Fibroblast of lung (primary cell): ENCODE data around the gene AFG3L2.

Source experiments
- EZH2 ChIP-seq: IDR thresholded peaks from 2 replicates; pipeline ENCODE4 v1.5.1; 2012; ENCODE audit warnings: low read length, control low read depth, mild to moderate bottlenecking; ENCODE audit errors: missing control alignments
- TF ChIP-seq, protein P1 (sequence below), 2 donors: IDR thresholded peaks in 1 of 2; conservative IDR thresholded peaks in 1 of 2; 1 replicate in 1 of 2; 2 replicates in 1 of 2; pipeline ENCODE4 v1.5.1; 2011 to 2012; ENCODE audit warnings: low read length in 2 of 2, control low read depth in 1 of 2, inconsistent platforms in 1 of 2, low read depth in 1 of 2, mild to moderate bottlenecking in 1 of 2

DNA sequence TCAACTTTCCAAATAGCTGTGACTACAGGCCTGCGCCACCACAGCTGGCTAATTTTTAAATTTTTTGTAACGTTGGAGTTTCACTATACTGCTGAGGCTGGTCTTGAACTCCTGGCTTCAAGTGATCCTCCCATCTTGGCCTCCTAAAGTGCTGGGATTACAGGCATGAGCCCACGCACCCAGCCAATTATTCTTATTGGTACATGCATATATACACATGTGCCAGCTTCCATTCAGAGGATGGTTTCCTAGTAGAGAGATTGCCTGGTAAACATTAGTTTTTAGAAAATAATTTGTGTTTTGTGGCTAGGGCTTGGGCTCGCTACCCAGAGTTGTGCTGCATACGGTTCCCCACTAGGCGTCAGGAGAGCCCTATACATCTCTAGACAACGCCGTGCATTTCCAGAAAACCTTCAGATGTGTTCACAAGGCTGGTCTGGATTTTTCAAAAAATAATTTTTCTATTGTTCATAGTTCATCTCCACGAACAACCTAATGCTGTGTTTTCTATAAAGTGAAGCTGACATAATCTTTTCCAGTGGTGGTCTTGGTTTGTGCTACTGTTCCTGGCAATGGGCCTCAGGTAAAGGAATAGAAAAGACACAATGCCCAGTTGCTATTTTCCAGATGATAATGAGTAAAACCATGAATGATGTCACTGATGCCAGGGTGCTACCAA lies 14.6 kb upstream of the AFG3L2 start:
- TF ChIP-seq, protein P1, sequence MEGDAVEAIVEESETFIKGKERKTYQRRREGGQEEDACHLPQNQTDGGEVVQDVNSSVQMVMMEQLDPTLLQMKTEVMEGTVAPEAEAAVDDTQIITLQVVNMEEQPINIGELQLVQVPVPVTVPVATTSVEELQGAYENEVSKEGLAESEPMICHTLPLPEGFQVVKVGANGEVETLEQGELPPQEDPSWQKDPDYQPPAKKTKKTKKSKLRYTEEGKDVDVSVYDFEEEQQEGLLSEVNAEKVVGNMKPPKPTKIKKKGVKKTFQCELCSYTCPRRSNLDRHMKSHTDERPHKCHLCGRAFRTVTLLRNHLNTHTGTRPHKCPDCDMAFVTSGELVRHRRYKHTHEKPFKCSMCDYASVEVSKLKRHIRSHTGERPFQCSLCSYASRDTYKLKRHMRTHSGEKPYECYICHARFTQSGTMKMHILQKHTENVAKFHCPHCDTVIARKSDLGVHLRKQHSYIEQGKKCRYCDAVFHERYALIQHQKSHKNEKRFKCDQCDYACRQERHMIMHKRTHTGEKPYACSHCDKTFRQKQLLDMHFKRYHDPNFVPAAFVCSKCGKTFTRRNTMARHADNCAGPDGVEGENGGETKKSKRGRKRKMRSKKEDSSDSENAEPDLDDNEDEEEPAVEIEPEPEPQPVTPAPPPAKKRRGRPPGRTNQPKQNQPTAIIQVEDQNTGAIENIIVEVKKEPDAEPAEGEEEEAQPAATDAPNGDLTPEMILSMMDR (conservative IDR thresholded peaks at IDR 0.05 in 1 of 2, IDR thresholded peaks at IDR 0.05 in 1 of 2; ENCODE audit: low read depth in 1 of 2, low read length in 2 of 2) = peak; percentile 99
- TF ChIP-seq EZH2 = no peak
